ENCODE measurements around the gene SUSD1. TPM values are rescaled to one million over a fixed set of nuclear protein-coding genes. Genes with fewer than 3 reads are reported as not detected.
"Not testable (repeated sequence)": the region's sequence is repeated elsewhere in the genome, so short reads cannot be mapped to it uniquely, and the experiment has no call there.

SUSD1 gene
- total RNA-seq, 4 donors from 2014 or later: 4.7 to 5.8 (median 5.4) TPM

- Histone ChIP-seq H3K27ac (replicated peaks in 1 of 4) (peak overlapping the region; percentile 73 to 83 (median 76)), H3K27me3 (no peaks in the 10 kb centered on the region), H3K4me1 (peaks cover 29 to 41% (median 34%) of the 10 kb centered on the region in 4 donors), H3K9me3 (no peaks in the 10 kb centered on the region), H3K4me3 (no peak overlapping the region), H3K36me3 (no peaks in the 10 kb centered on the region)
- DNase-seq (ENCODE audit: extremely low spot score): no peak
- 16% methylated on average over 2 of the region's 2 CpGs for WGBS
- TF ChIP-seq CTCF (IDR thresholded peaks at IDR 0.05) (no peak), POLR2AphosphoS5 (IDR thresholded peaks at IDR 0.05) (no peak), EP300 (IDR thresholded peaks at IDR 0.05) (no peak), POLR2A (IDR thresholded peaks at IDR 0.05; ENCODE audit: low read depth) (no peak)
- intact Hi-C loops (cut with DNase I): loop anchor here (1.0 to 10.0 kb wide), 2 partner anchors 240 to 315 kb away; no protein-coding TSS in a partner anchor
Measured at GRCh38 chr9:112075009-112075378, 100.1 kb downstream of the SUSD1 start.

GRCh38 chr9:112074250-112075008 lies 100.7 kb downstream of the SUSD1 start:
- peak; percentile 89 to 94 (median 94) for TF ChIP-seq CTCF (IDR thresholded peaks at IDR 0.05)
- TF ChIP-seq EP300 (IDR thresholded peaks at IDR 0.05): peak; percentile 96
- TF ChIP-seq POLR2A (IDR thresholded peaks at IDR 0.05; ENCODE audit: low read depth): no peak
- peak; percentile 50 to 85 for TF ChIP-seq POLR2AphosphoS5 (IDR thresholded peaks at IDR 0.05)
- Histone ChIP-seq H3K27me3 (no peaks in the 10 kb centered on the region), H3K4me1 (peaks cover 29 to 41% (median 34%) of the 10 kb centered on the region in 4 donors), H3K36me3 (no peaks in the 10 kb centered on the region), H3K4me3 (peak overlapping the region in 3 of 4 donors; percentile 1 to 23 (median 17)), H3K9me3 (no peaks in the 10 kb centered on the region), H3K27ac (replicated peaks in 1 of 4) (peak overlapping the region; percentile 73 to 83 (median 76))
- intact Hi-C loops (cut with DNase I): loop anchor here (1.0 to 10.0 kb wide), 3 partner anchors 177 to 314 kb away; partner anchors contain the start of gene UGCG
- peak; percentile 92 for DNase-seq (ENCODE audit: extremely low spot score)
- 28% methylated on average over 11 of the region's 11 CpGs for WGBS

GRCh38 chr9:112073639-112074173 lies 101.4 kb downstream of the SUSD1 start:
- H3K4me1 ChIP-seq: peaks cover 29 to 41% (median 34%) of the 10 kb centered on the region in 4 donors
- H3K27ac ChIP-seq (replicated peaks in 1 of 4): peak overlapping the region; percentile 73 to 83 (median 76)
- H3K9me3 ChIP-seq, H3K4me3 ChIP-seq, H3K27me3 ChIP-seq, H3K36me3 ChIP-seq: not testable (repeated sequence)
- WGBS: 92% methylated on average over 10 of the region's 10 CpGs
- intact Hi-C loops (cut with DNase I): loop anchor here (5.0 to 10.0 kb wide), 2 partner anchors 176 to 239 kb away; partner anchors contain the start of gene UGCG
- peak; percentile 55 for DNase-seq (ENCODE audit: extremely low spot score)

- Histone ChIP-seq H3K27ac (replicated peaks in 1 of 4) (peak overlapping the region; percentile 73 to 83 (median 76)), H3K4me3 (no peak overlapping the region), H3K4me1 (peaks cover 27 to 41% (median 34%) of the 10 kb centered on the region in 4 donors), H3K9me3 (no peaks in the 10 kb centered on the region), H3K36me3 (no peaks in the 10 kb centered on the region), H3K27me3 (no peaks in the 10 kb centered on the region)
- TF ChIP-seq CTCF (IDR thresholded peaks at IDR 0.05) (no peak), POLR2AphosphoS5 (IDR thresholded peaks at IDR 0.05) (peak in 1 of 2 donors; percentile 76)
- intact Hi-C loops (cut with DNase I): loop anchor here (5.0 to 10.0 kb wide), 2 partner anchors 176 to 238 kb away; partner anchors contain the start of gene UGCG
- 58% methylated on average over 9 of the region's 9 CpGs for WGBS
- DNase-seq (ENCODE audit: extremely low spot score): peak; percentile 80
Measured at GRCh38 chr9:112072721-112073638, 102.1 kb downstream of the SUSD1 start.
